SK-N-MC (cell line): ENCODE results near the gene MUC6.

Experiments
- EZH2 ChIP-seq: fragments of 200-600 bp; sonication (generic); IDR thresholded peaks from one replicate; pipeline ENCODE4 v1.6.1; 2017; ENCODE audit warnings: antibody characterized with exemption
- POLR2AphosphoS5 ChIP-seq: IDR thresholded peaks from 2 replicates; pipeline ENCODE4 v1.6.1; 2012; ENCODE audit warnings: mild to moderate bottlenecking, low read depth, low read length, borderline replicate concordance

DNA sequence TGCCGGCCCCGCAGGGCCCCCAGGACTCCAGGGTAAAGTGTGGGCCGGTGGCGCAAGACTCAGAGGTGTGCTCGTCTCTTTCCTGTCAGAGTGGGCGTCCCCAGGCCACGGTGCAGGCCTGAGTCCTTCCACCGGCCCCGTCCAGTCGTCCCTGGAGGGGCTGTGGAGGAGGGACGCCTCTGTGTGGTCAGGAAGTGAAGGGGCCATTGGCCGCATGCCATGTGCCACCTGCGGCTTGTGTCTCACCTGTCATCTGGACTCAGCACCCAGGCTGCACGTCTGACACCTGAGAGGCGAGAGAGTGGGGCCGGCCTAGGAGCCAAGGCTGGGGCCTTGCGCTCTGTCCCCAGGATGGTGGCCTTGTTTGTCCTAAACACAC, 25.2 kb downstream of the MUC6 start:
- TF ChIP-seq POLR2AphosphoS5 (no peak), EZH2 (no peak)
